GM19099 (cell line): ENCODE data around the gene EEPD1.

ENCODE experiments used
- POLR2A ChIP-seq: IDR thresholded peaks from 3 replicates; pipeline ENCODE4 v1.6.1; 2011; ENCODE audit warnings: low read depth; ENCODE audit not compliant: insufficient read length; ENCODE audit errors: extremely low read depth

Gene EEPD1

GRCh38 chr7:36209814-36210183 is 56.7 kb downstream of the EEPD1 start:
- no peak for TF ChIP-seq POLR2A

DNA sequence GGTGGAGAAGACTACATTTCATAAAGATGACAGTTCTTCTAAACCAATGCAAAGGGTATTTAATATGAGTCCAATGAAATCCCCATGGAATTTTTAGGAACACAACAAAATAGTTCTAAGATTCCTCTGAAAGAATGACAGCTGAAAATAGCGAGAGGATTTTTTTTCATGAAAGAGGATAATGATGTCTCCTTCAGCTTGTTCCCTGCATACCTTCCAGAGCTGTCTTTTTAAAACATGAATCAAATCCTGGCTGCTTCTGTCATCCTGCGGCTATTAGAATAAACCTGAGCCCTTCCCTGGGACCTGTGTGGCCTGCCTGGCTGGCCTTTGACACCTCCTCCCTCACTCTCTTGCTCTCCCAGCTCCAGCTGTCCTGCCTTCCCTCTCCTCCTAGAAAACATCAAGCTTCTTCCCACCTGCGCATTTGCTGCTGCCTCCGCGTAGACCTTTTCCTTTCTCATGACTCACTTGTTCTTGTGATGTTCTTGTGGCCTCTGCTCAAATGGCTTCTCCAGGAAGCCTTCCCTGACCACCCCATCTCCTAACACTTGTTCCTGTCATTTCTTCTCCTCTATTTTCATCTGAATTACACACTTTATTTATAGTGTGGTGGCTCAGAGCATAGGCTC is 57.4 kb downstream of the EEPD1 start:
- no peak for TF ChIP-seq POLR2A

GRCh38 chr7:36214608-36215456 is 61.8 kb downstream of the EEPD1 start:
- TF ChIP-seq POLR2A, result no peak

DNA sequence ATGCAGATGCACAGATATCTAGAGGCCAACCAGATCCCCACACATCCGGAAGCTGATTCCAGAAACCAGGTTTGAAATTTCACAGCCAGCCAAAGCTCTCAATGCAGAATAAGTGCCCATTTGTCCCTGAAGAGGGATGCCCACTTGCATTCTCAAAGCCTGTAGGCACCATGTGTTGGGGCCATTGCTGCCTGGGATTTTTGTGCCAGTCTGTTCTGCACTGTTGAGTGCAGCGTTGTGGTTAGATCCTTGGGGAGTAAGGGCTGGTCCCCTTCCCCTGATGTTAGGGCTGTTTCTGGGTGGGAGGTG is 62.4 kb downstream of the EEPD1 start:
- TF ChIP-seq POLR2A, result no peak

DNA sequence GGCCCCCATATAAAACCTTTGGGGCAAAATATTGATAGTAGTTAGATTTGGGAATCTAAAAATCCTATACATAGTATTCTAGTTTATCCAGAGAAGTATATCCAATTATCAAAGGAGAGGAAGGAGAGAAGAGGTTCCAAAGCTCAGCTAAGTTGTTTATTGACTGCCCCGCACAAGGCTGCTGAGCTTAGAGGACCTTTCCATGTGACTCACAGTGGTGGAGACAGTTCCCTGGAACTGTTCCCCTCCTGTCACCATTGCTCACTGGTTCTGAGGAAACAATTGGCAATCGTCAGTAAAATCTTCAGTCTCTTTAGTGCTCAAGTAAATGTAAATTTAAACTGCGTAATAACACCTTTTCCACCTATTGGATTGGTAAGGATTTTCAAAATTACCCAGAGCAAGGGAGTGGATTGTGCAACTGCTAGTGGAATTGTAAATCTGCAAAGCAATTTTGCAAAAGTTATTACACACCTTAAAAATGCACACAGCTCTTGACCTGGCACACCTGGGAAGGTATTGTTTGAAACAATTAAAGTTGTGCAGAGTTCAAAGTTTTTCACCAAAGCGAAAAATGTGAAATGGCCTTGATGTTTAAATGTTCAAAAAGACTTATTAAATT is 63.1 kb downstream of the EEPD1 start:
- TF ChIP-seq POLR2A, result no peak

- TF ChIP-seq POLR2A, result no peak
Observed at GRCh38 chr7:36217211-36217960, 64.3 kb downstream of the EEPD1 start.

DNA sequence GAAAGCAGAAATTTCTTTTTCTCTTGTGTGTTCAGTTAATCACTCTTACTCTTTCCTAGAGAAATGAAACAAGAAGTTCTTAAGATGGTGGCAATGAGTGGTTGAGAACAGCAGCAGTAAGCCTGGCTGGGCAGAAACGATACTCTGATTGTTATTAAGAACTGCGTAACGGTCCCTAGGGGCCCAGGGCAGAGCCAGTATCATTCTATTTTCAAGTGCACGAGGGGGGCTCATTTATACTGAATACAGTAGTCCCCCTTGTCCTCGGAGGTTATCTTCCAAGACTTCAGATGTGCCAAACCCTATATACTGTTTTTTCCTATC is 64.9 kb downstream of the EEPD1 start:
- TF ChIP-seq POLR2A, result no peak

GRCh38 chr7:36219429-36219828 is 66.4 kb downstream of the EEPD1 start:
- TF ChIP-seq POLR2A, result no peak

- TF ChIP-seq POLR2A, result no peak
Observed at GRCh38 chr7:36223851-36224250, 70.8 kb downstream of the EEPD1 start.

DNA sequence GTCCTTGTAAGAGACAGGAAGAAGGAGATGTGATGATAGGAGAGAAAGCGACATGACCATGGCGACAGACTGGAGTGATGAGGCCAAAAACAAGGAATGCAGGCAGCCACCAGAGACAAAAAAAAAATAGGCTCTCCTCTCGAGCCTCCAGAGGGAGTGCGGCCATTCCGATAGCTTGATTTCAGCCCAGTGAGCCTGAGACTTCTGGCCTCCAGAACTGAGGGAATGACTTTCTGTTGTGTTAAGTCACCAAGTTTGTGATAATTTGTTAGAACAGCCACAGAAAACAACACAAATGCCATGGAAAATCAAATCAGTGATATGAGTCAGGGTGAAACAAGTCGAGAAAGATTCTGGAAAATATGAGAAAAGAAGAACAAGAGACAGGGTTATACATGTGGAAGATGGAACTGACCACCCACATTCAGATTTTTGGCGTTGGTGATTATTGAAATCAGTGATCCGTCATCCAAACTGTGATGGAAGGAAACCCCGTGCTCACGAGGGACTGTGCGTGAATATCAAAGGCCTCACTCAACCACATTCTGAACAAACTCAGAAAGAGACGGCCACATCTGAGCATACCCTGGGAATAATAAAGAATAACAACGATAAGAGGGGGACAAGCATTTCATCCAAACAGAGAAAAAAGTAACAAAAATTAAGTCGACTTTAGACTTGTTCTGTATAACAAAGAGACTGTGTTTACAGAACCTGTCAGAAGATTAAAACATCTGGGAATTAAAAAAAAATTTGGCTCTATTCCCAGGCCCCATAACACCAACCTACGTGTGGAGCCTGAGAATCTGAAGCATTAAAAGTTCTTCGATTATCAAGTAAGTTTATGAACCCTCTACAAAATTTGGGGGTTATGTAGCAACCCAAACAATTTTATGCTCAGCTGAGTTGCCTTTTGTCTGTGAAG is 72.1 kb downstream of the EEPD1 start:
- no peak for TF ChIP-seq POLR2A

GRCh38 chr7:36226151-36226550 is 73.1 kb downstream of the EEPD1 start:
- TF ChIP-seq POLR2A, result no peak

GRCh38 chr7:36227223-36227622 is 74.2 kb downstream of the EEPD1 start:
- no peak for TF ChIP-seq POLR2A

GRCh38 chr7:36228039-36228438 is 75.0 kb downstream of the EEPD1 start:
- no peak for TF ChIP-seq POLR2A

DNA sequence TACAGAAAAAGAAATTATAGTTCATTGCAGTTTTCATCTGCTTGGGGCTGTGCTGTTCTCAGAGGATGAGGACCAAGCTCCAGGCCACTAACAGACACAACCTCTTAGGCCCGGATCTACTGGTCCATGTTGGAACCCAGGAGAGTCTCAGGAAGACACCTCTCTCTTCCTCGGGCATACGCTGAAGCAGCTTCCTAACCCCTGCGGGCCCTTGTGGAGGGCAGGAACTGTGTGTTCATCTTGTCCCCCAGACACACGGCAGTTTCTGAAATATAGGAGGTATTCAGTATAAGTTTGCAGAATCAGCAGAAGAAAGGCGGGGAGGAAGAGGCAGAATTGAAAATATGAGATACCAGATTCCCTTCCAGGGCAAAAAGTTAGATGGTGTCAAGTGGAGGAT is 78.4 kb downstream of the EEPD1 start:
- TF ChIP-seq POLR2A, result no peak

DNA sequence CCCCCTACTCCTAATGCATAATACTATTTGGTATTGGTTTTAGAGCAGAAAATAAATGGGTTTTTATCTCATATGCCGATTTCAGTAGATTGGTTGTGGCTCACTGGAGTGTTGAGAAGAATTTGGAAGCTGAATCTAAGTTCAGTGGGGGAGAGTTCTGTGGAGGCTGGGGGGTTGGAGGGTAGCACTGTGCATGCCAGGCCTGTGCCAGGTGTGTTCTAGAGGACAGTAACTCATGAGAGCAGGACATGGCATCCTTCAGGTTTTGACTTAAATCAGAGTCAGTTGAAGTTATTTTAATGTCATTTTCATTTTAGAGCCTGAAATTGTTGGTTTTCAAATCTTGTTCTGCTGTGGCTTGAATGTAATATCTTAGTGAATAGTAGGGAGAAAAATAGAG is 79.5 kb downstream of the EEPD1 start:
- TF ChIP-seq POLR2A, result no peak
